Stimulated activated memory B cell treated with anti-CD40 and anti-IgM and Interleukin-4, amounts not matched to agents 10 μg/mL and 1 μg/mL and 100 μg/mL, for 72 hours (primary cell): ENCODE measurements around the gene IFIT2.
"Not testable (repeated sequence)": the region's sequence is repeated elsewhere in the genome, so short reads cannot be mapped to it uniquely, and the experiment has no call there.

Experiments
- ATAC-seq: fragments of 150-1000 bp; cut with Tn5 transposase; 2 replicates; pipeline ENCODE4 v1.10.0; 2021
- H3K27ac Mint-ChIP-seq: one replicate; pipeline ENCODE4 v1.8.0; 2022; ENCODE audit warnings: mild to moderate bottlenecking, mixed read lengths
- H3K27me3 Mint-ChIP-seq: one replicate; pipeline ENCODE4 v1.8.0; 2022; ENCODE audit warnings: mixed read lengths
- H3K36me3 Mint-ChIP-seq: one replicate; pipeline ENCODE4 v1.8.0; 2022; ENCODE audit warnings: mixed read lengths
- H3K4me1 Mint-ChIP-seq: one replicate; pipeline ENCODE4 v1.8.0; 2022; ENCODE audit warnings: mixed read lengths
- H3K4me3 Mint-ChIP-seq: one replicate; pipeline ENCODE4 v1.8.0; 2022; ENCODE audit warnings: mild to moderate bottlenecking, moderate library complexity, mixed read lengths
- H3K9me3 Mint-ChIP-seq: one replicate; pipeline ENCODE4 v1.8.0; 2022; ENCODE audit warnings: mixed read lengths

The IFIT2 gene

GRCh38 chr10:89301721-89302445 is at the start of gene IFIT2:
TSS of gene IFIT2 (plus strand) at chr10:89302046. CDS start at chr10:89302124, 78 bp downstream.
- peaks cover 2% of the 10 kb centered on the region for H3K9me3 Mint-ChIP-seq
- H3K4me3 Mint-ChIP-seq, result peak within 1 kb of the TSS; percentile 84
- peak; percentile 93 for ATAC-seq
- no peaks in the 10 kb centered on the region for H3K27me3 Mint-ChIP-seq
- peak within 1 kb of the TSS; percentile 96 for H3K27ac Mint-ChIP-seq
- H3K36me3 Mint-ChIP-seq, result peaks cover 16% of the 10 kb centered on the region
- peaks cover 53% of the 10 kb centered on the region for H3K4me1 Mint-ChIP-seq

- Mint-ChIP-seq H3K4me1 (peaks cover 29% of the 10 kb centered on the region), H3K9me3 (peaks cover 8% of the 10 kb centered on the region), H3K36me3 (peaks cover 7% of the 10 kb centered on the region), H3K4me3 (no peak overlapping the region), H3K27ac (no peak overlapping the region), H3K27me3 (no peaks in the 10 kb centered on the region)
- no peak for ATAC-seq
These were observed 49.6 kb upstream of the IFIT2 start for GRCh38 chr10:89252225-89252585.

- H3K27me3 Mint-ChIP-seq, H3K4me3 Mint-ChIP-seq, H3K36me3 Mint-ChIP-seq, H3K9me3 Mint-ChIP-seq, H3K27ac Mint-ChIP-seq, ATAC-seq: not testable (repeated sequence)
- peaks cover 12% of the 10 kb centered on the region for H3K4me1 Mint-ChIP-seq
These were observed 46.7 kb upstream of the IFIT2 start for GRCh38 chr10:89255091-89255579.

GRCh38 chr10:89255793-89256192 is 46.1 kb upstream of the IFIT2 start:
- Mint-ChIP-seq H3K9me3 (peaks cover 8% of the 10 kb centered on the region), H3K27me3 (no peaks in the 10 kb centered on the region), H3K4me3 (no peak overlapping the region), H3K4me1 (peaks cover 5% of the 10 kb centered on the region), H3K36me3 (peaks cover 7% of the 10 kb centered on the region), H3K27ac (no peak overlapping the region)
- ATAC-seq, result no peak

GRCh38 chr10:89256340-89256739 is 45.5 kb upstream of the IFIT2 start:
- Mint-ChIP-seq H3K27ac (no peak overlapping the region), H3K27me3 (no peaks in the 10 kb centered on the region), H3K36me3 (peaks cover 7% of the 10 kb centered on the region), H3K9me3 (peaks cover 8% of the 10 kb centered on the region), H3K4me1 (no peaks in the 10 kb centered on the region), H3K4me3 (no peak overlapping the region)
- ATAC-seq, result no peak

- ATAC-seq, result no peak
- no peaks in the 10 kb centered on the region for H3K4me1 Mint-ChIP-seq
- H3K27me3 Mint-ChIP-seq, result no peaks in the 10 kb centered on the region
- H3K9me3 Mint-ChIP-seq, result peaks cover 8% of the 10 kb centered on the region
- H3K4me3 Mint-ChIP-seq, result no peak overlapping the region
- H3K27ac Mint-ChIP-seq, result no peak overlapping the region
- H3K36me3 Mint-ChIP-seq, result peaks cover 7% of the 10 kb centered on the region
These were observed 44.9 kb upstream of the IFIT2 start for GRCh38 chr10:89256962-89257361.

- H3K27ac Mint-ChIP-seq, result no peak overlapping the region
- H3K36me3 Mint-ChIP-seq, result peaks cover 7% of the 10 kb centered on the region
- no peaks in the 10 kb centered on the region for H3K27me3 Mint-ChIP-seq
- no peak for ATAC-seq
- H3K4me1 Mint-ChIP-seq, result no peaks in the 10 kb centered on the region
- H3K4me3 Mint-ChIP-seq, result no peak overlapping the region
- peaks cover 8% of the 10 kb centered on the region for H3K9me3 Mint-ChIP-seq
These were observed 44.3 kb upstream of the IFIT2 start for GRCh38 chr10:89257581-89257980.

- no peaks in the 10 kb centered on the region for H3K27me3 Mint-ChIP-seq
- peaks cover 7% of the 10 kb centered on the region for H3K36me3 Mint-ChIP-seq
- H3K4me1 Mint-ChIP-seq, result no peaks in the 10 kb centered on the region
- H3K9me3 Mint-ChIP-seq, result peaks cover 8% of the 10 kb centered on the region
- H3K4me3 Mint-ChIP-seq, result no peak overlapping the region
- no peak overlapping the region for H3K27ac Mint-ChIP-seq
- ATAC-seq, result no peak
These were observed 43.0 kb upstream of the IFIT2 start for GRCh38 chr10:89258881-89259280.

GRCh38 chr10:89262086-89263051 is 39.5 kb upstream of the IFIT2 start:
- Mint-ChIP-seq H3K9me3 (no peaks in the 10 kb centered on the region), H3K4me1 (no peaks in the 10 kb centered on the region), H3K36me3 (no peaks in the 10 kb centered on the region), H3K4me3 (no peak overlapping the region), H3K27ac (no peak overlapping the region), H3K27me3 (no peaks in the 10 kb centered on the region)
- ATAC-seq, result no peak

GRCh38 chr10:89263091-89263490 is 38.8 kb upstream of the IFIT2 start:
- H3K4me3 Mint-ChIP-seq, result no peak overlapping the region
- no peak overlapping the region for H3K27ac Mint-ChIP-seq
- no peaks in the 10 kb centered on the region for H3K27me3 Mint-ChIP-seq
- ATAC-seq, result no peak
- H3K4me1 Mint-ChIP-seq, result no peaks in the 10 kb centered on the region
- H3K9me3 Mint-ChIP-seq, result no peaks in the 10 kb centered on the region
- H3K36me3 Mint-ChIP-seq, result no peaks in the 10 kb centered on the region

- ATAC-seq, result no peak
- no peaks in the 10 kb centered on the region for H3K9me3 Mint-ChIP-seq
- H3K36me3 Mint-ChIP-seq, result no peaks in the 10 kb centered on the region
- H3K27me3 Mint-ChIP-seq, result no peaks in the 10 kb centered on the region
- no peak overlapping the region for H3K4me3 Mint-ChIP-seq
- no peaks in the 10 kb centered on the region for H3K4me1 Mint-ChIP-seq
- no peak overlapping the region for H3K27ac Mint-ChIP-seq
These were observed 38.3 kb upstream of the IFIT2 start for GRCh38 chr10:89263531-89263930.

GRCh38 chr10:89266721-89267453 is 35.0 kb upstream of the IFIT2 start:
- H3K4me1 Mint-ChIP-seq, result no peaks in the 10 kb centered on the region
- no peaks in the 10 kb centered on the region for H3K36me3 Mint-ChIP-seq
- no peak overlapping the region for H3K27ac Mint-ChIP-seq

GRCh38 chr10:89269433-89270152 is 32.3 kb upstream of the IFIT2 start:
- Mint-ChIP-seq H3K4me1 (no peaks in the 10 kb centered on the region), H3K27ac (no peak overlapping the region), H3K36me3 (no peaks in the 10 kb centered on the region), H3K9me3 (peaks cover 2% of the 10 kb centered on the region), H3K27me3 (no peaks in the 10 kb centered on the region), H3K4me3 (no peak overlapping the region)
- ATAC-seq, result no peak

More at GRCh38 chr10:89266721-89267453, 35.0 kb upstream of the IFIT2 start:
- Mint-ChIP-seq H3K27me3 (no peaks in the 10 kb centered on the region), H3K4me3 (no peak overlapping the region), H3K9me3 (no peaks in the 10 kb centered on the region)
- no peak for ATAC-seq

- Mint-ChIP-seq H3K9me3 (peaks cover 2% of the 10 kb centered on the region), H3K4me1 (no peaks in the 10 kb centered on the region), H3K27ac (no peak overlapping the region), H3K36me3 (no peaks in the 10 kb centered on the region), H3K4me3 (no peak overlapping the region), H3K27me3 (no peaks in the 10 kb centered on the region)
- ATAC-seq, result no peak
These were observed 31.7 kb upstream of the IFIT2 start for GRCh38 chr10:89270153-89270483.

- Mint-ChIP-seq H3K9me3 (peaks cover 2% of the 10 kb centered on the region), H3K36me3 (no peaks in the 10 kb centered on the region), H3K4me1 (no peaks in the 10 kb centered on the region), H3K4me3 (no peak overlapping the region), H3K27ac (no peak overlapping the region), H3K27me3 (no peaks in the 10 kb centered on the region)
- no peak for ATAC-seq
These were observed 30.3 kb upstream of the IFIT2 start for GRCh38 chr10:89271532-89271931.
